T-helper 1 cell (primary cell): ENCODE data around the gene DYNLT2B.
"Not testable (repeated sequence)": the region's sequence is repeated elsewhere in the genome, so short reads cannot be mapped to it uniquely, and the experiment has no call there.

ENCODE experiments used
- DNase-seq, 5 donors: peaks; one replicate each; pipeline ENCODE4 v3.0.0-alpha.2; 2012 to 2020

DYNLT2B gene

GRCh38 chr3:196268284-196269163, 49.5 kb downstream of the DYNLT2B start:
- DNase-seq = peak in 1 of 5 donors; percentile 42

- DNase-seq = no peak
Observed at GRCh38 chr3:196263819-196264218, 54.2 kb downstream of the DYNLT2B start.

- DNase-seq = no peak
Observed at GRCh38 chr3:196260784-196261183, 57.3 kb downstream of the DYNLT2B start.

DNA sequence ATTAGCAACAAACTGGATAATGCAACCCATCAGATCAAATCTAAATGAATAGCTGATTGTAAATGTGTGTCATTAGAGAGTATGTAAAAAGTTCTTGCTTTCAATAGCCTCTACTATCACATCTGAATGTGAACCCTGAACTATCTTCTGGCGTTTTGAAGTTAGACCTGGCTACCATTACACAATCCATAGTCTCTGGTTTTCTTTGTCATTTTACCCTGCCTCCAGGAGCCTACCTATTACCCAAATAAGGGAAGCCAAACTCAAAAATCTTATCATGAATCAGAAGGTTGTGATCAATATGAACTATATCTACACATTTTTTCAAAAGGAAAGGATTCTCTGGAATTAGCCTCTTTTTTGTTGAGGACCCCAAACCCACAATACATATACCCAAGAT, 62.3 kb downstream of the DYNLT2B start:
- DNase-seq = no peak

DNA sequence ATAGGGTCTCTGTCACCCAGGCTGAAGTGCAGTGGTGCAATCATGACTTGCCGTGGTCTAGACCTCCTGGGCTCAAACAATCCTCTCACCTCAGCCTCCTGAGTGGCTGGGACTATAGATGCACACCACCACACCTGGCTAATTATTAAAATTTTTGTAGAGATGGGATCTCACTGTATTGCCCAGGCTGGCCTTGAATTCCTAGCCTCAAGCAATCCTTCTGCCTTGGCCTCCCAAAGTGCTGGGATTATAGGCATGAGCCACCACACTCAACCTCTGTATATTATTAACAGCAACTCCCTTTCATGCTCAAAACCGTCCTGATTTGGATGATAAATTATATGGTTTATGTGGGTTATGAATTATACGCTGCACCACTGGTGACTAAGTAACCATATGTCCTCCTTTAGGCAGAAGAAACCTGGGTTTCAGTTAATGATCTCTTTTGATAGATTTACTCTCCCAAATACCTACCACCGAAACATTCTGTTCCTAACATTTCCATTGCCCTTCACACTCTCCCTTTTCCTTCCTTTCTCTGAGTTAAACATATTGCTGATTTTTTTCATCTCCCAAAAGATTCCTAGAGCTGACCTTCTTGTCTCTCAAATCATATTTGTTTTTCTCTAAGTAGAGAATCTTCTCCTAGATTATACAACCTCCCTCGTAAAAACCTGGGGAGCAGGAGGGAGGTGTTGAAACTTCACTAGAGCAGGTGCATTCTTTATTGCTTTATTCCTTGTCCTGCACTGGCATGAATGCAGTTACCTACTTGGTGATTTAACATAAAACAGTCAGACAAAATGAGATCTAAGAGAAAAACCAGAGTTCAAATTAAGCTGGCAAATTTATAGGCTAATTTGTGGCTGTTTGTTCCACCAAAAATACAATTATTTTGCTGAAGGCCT, 63.4 kb downstream of the DYNLT2B start:
- no peak for DNase-seq

- no peak for DNase-seq
Observed at GRCh38 chr3:196251918-196252317, 66.1 kb downstream of the DYNLT2B start.

DNA sequence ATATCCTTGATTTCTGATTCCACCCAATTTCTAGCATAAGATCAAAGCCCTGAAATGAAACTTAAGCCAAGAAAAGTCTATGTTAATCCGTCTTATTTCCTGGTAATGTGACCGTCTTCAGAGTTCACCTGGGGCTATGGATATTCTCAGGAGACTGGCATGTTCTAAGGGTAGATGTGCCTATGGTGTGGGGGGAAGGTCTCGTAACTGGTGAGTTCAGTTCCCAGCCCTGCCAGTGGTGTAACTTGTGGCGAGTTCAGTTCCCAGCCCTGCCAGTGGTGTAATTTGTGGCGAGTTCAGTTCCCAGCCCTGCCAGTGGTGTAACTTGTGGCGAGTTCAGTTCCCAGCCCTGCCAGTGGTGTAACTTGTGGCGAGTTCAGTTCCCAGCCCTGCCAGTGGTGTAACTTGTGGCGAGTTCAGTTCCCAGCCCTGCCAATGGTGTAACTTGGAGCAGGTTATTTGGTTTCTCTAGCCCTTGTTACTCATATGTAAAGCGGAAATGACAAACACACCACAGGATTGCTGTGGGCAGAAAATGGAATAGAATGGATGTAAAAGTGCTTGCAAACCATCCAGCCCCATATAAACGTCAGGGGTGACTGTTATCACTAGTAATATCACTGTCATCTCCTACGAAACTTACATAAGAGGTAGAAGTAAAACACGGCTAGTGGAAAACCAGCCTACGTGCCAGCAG, 71.3 kb downstream of the DYNLT2B start:
- peak in 1 of 5 donors; percentile 31 for DNase-seq

GRCh38 chr3:196244166-196244565, 73.9 kb downstream of the DYNLT2B start:
- DNase-seq = not testable (repeated sequence)

- no peak for DNase-seq
Observed at GRCh38 chr3:196241704-196242103, 76.3 kb downstream of the DYNLT2B start.
